ENCODE data around the gene VAV2. TPM values are rescaled to one million over a fixed set of nuclear protein-coding genes. Genes with fewer than 3 reads are reported as not detected.

VAV2 gene
- total RNA-seq, 1 donor from 2014 or later: 18.7 TPM

- TF ChIP-seq CTCF (conservative IDR thresholded peaks at IDR 0.05; ENCODE audit: low read depth, low read length): no peak
- no peak for DNase-seq (ENCODE audit: low read depth)
- no peak overlapping the region for H3K4me3 ChIP-seq (ENCODE audit: low read depth, low read length)
These were observed 38.0 kb downstream of the VAV2 start for GRCh38 chr9:133953976-133954709.

- no peak for DNase-seq (ENCODE audit: low read depth)
- H3K4me3 ChIP-seq (ENCODE audit: low read depth, low read length): no peak overlapping the region
- TF ChIP-seq CTCF (conservative IDR thresholded peaks at IDR 0.05; ENCODE audit: low read depth, low read length): no peak
These were observed 38.5 kb downstream of the VAV2 start for GRCh38 chr9:133953621-133953975.

GRCh38 chr9:133952598-133953550, 39.2 kb downstream of the VAV2 start:
- no peak for TF ChIP-seq CTCF (conservative IDR thresholded peaks at IDR 0.05; ENCODE audit: low read depth, low read length)
- H3K4me3 ChIP-seq (ENCODE audit: low read depth, low read length): no peak overlapping the region
- DNase-seq (ENCODE audit: low read depth): no peak

- DNase-seq (ENCODE audit: low read depth): no peak
- TF ChIP-seq CTCF (conservative IDR thresholded peaks at IDR 0.05; ENCODE audit: low read depth, low read length): no peak
- H3K4me3 ChIP-seq (ENCODE audit: low read depth, low read length): no peak overlapping the region
These were observed 40.9 kb downstream of the VAV2 start for GRCh38 chr9:133951265-133951664.

GRCh38 chr9:133950629-133951111, 41.5 kb downstream of the VAV2 start:
- H3K4me3 ChIP-seq (ENCODE audit: low read depth, low read length): no peak overlapping the region

GRCh38 chr9:133950192-133950591, 41.9 kb downstream of the VAV2 start:
- DNase-seq (ENCODE audit: low read depth): no peak
- no peak for TF ChIP-seq CTCF (conservative IDR thresholded peaks at IDR 0.05; ENCODE audit: low read depth, low read length)
- no peak overlapping the region for H3K4me3 ChIP-seq (ENCODE audit: low read depth, low read length)

More at GRCh38 chr9:133950629-133951111, 41.5 kb downstream of the VAV2 start:
- DNase-seq (ENCODE audit: low read depth): no peak
- no peak for TF ChIP-seq CTCF (conservative IDR thresholded peaks at IDR 0.05; ENCODE audit: low read depth, low read length)

Measured in epithelial cell of proximal tubule (primary cell).